ENCODE data around the gene TMEM132C.

The TMEM132C gene

DNA sequence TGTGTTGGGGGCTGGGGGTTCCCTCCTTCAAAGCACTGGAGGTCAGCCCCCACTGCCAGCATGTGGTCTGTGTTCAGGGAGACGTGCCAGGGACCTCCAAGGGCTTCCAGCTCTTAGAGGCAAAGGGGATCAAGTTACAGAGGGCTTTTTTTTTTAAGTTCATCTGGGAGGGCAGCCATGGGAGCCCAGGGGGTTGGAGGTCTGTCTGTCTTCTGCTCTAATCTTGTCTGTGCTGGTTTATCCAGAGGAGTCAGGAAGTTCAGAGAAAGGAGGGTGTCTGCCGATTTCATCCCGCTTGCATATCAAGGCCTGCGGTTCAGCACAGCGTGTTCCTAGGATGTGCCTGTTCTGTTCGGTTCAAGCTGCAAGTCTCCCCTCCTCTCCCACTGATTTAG, 72.2 kb downstream of the TMEM132C start:
- no peak for DNase-seq (ENCODE audit: low spot score)

DNA sequence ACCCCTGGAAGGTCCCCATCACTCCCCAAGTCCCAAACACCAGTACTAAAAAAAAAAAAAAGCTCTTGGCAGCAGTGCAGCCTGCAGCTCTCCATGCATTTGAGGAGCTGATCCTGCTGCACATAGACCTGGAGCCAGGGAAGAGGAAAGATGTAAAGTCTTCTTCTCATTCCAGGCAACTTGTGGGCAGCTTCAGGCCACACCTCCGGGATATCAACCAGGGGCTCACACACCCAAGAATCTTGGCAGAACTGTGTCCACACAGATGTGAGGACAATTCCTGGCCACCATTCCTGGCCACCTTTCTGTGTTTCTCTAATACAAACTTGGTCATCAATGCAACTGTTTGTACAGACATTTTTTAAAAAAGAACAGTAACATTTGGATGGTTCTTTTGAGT, 72.7 kb downstream of the TMEM132C start:
- no peak for DNase-seq (ENCODE audit: low spot score)

DNA sequence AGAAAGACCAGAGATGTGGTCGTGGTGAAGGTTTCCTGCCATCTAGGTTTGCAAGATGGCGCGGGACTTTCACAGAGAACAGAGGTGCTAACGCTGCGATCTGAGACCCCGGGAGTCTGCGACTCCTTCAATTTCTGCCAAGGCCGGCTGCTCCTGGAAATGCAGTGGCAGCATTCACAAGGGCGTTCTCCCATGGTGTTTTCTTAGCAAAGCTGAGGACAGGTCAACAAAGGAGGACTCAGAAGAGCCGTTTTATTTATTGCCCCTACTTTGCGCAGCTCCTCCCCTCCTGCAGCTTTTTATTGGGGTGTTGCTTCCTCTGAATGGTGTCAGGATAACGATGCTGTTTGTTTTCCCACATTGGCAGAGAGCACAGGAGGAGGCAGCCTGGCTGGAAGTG, 86.3 kb downstream of the TMEM132C start:
- DNase-seq (ENCODE audit: low spot score): no peak

DNA sequence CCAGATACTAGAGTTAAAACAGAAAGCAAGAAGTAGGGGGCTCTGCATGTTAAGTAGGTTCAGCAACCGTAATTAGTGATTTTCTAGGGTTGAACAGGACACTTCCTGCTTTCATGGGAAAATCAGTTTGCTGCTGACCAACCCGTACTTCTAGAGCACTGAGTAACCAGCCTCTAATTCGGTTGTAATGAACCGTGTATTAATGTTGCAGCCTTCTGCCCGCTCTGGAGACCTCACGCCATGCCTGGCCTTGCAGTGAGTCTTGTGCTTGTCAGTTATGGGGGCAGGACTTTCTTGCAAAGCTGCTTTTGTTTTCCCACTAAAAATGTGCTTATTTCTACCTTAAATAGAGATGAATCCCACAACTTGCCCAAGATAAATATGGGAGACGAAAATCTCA, 89.6 kb downstream of the TMEM132C start:
- no peak for DNase-seq (ENCODE audit: low spot score)

DNA sequence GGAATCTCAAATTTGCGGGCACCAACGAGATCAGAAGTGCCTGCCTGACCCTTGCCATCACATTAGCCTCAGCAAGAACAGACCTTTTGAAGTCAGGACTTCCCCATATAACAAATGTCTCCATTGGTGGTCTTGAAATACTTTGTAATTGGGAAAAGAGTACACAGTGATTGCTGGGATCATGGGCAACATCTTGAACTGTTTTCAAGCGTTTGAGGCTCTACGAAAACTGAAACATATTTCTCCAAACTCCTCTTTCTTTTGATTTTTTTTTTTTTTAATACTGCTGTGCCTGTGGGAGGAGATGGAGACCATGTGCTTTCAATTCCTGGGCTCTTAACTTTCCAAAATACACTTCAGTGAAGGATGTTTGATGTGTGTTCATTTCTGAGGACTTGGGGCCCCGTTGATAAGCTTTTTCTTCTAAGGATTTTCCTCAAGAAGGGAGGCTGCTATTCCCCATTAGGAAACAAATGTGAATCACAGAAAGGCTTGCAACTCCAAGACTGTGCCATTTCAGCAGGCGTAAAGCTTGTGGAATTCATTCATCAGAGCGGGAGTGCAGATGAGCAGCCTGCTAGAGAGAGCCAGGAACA, 94.5 kb downstream of the TMEM132C start:
- no peak for DNase-seq (ENCODE audit: low spot score)

DNA sequence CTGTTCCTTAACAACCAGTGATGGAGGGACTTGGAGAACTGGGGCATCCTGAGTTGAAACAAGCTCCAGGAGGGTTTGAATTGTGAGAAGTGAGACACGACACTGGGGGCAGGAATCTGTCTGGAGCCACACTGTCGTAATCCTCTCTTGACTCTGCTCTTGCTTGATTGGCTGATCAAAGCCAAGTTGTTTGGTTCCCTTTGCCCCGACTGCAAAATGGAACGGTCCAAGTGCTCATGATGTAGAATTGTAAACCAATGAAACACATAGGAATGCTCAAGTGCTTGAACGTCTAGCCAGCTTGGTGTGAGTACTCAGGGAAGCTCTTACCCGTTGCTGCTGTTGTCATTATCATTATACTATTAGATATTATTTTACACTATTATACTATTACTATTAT, 98.1 kb downstream of the TMEM132C start:
- no peak for DNase-seq (ENCODE audit: low spot score)

DNA sequence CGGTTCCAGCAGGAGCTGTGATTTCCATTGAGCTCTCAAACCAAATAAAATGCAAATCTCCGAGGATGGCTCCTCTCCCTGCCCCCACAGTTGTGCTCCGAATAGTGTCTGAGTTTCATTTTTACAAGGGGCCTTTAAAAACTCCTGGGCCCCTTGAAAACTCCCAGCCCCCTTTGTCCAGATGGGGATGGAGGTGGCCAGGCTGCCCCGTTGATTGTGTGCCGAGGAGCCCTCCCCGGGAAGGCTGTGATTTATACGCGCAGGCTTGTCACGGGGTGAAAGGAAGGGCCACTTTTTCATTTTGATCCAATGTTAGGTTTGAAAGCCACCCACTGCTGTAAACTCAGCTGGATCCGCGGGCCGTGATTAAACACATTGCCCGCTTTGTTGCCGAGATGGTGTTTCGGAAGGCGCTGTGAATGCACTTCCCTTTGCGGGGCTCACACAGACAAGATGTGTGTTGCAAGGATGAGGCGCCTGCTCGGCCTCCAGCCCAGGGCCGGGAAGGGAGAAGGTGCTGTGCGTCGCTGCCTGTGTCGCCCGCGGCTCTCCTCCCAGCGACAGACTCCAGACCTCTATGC, 98.8 kb downstream of the TMEM132C start:
- no peak for DNase-seq (ENCODE audit: low spot score)

DNA sequence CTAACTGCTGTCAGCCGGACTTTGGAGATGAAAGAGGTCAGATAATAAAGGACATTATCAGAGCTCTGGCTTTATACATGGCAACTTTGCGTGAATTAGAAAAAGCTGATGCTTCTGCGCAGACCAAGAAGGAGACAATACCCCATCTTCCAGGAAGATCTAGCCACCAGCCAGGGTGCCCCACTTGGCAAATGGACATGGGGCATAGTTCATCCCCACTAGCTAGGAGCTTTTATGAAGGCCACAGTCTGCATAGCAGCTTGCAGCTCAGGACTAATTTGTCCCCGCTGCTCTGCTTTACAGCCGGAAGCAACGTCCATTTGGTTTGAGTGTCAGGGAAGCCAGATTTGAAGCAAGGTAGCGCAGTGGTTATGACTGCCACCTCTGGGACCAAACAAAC, 101.0 kb downstream of the TMEM132C start:
- no peak for DNase-seq (ENCODE audit: low spot score)

DNA sequence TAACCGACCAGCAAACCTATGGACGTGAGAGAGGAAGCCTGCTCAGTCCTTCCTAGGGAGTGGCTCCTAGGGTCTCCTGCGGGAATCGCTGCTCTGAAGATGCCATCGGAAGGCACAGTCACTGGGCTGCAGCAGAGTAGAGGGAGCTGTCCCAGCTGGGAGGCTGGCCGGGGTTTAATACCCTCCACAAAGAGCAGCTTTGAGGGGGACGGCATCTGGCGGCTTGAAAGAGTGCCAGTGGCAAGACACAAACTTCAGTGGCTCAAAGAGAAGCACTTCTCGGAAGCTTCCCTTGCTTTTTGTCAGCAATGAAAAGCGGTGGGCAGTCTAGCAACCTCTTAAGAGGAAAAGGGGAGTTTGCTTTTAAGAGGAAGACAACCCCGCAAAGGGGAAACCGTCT, 114.6 kb downstream of the TMEM132C start:
- DNase-seq (ENCODE audit: low spot score): no peak

DNA sequence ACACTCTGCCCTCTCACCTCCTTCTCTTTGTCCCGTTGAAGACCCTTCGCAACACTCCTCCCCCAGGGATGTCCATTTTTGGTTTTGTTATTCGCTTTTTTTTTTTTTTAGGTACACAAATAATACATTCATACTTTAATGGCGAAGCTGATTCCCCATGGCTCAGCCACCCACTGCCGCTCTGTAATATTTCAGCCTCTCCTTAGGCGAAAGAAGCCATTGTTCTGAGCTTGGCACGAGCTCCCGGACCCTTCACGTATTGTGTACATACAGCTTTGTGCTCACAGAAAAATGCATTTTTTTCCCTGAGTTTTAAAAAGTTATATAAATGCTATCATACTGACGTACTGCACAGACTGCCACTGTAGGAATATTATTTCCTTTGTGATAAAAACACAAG, 115.0 kb downstream of the TMEM132C start:
- DNase-seq (ENCODE audit: low spot score): no peak

DNA sequence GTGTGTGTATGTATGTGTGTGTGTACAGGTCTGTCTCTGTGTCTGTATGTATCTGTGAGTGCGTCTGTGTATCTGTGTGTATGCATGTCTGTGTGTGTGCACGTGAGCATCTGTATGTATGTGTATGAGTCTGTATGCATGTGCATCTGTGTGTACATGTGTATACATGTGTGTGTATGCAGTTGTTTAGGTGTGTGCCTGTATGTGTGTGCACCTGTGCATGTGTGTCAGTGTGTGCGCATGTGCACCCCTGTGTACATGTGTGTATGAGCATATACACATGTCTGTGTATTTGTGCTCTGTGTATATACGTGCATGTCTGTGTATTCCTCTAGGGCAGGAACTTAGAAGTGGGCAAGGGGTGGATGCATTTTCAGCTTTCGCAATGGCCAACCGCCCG, 116.0 kb downstream of the TMEM132C start:
- DNase-seq (ENCODE audit: low spot score): no peak

DNA sequence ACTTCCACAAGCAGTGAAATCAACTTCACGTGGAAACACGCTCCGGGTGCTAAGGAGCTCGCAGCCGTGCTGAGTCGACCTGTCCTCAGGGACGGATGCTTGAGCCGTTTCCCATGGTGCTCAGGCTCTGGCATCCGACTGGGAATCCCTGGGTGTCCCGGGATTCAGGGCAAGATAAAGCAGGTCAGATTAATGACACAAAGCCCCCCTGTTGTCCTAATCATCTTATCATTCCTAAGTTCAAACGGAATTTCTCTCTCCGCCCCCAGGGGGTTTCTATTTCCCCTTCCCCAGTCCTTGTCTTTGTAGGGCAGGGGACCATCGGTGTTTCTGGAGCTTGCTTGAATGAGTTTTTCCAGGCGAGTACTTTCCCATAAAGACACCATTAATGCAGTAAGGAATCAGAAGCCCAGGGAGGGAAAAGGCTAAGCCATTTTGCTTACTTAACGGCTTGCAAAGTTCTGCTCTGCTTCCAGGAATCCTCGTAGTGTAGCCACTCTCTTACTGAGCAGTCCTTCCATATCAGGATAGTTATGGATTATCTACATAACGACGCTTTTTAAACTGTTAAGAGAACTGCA, 116.5 kb downstream of the TMEM132C start:
- no peak for DNase-seq (ENCODE audit: low spot score)

DNA sequence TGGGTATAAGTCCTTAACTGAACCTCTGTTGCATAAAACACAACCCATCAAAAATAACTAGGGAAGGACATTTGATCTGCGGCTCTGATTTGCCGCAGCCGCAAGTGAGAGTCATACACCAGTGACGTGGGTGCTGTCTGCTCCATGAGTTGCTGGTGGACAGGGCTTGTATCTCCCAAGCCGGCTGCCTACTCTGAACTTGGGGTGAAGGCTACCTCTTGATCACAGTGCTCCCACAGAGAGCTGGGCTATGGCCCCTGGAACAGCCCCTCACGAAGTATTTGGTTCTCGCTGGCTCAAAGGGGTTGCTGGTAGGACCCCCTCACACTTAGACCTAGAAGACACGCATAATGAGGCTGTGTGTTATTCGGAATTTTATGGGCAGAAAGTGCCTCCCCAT, 118.8 kb downstream of the TMEM132C start:
- DNase-seq (ENCODE audit: low spot score): no peak

DNA sequence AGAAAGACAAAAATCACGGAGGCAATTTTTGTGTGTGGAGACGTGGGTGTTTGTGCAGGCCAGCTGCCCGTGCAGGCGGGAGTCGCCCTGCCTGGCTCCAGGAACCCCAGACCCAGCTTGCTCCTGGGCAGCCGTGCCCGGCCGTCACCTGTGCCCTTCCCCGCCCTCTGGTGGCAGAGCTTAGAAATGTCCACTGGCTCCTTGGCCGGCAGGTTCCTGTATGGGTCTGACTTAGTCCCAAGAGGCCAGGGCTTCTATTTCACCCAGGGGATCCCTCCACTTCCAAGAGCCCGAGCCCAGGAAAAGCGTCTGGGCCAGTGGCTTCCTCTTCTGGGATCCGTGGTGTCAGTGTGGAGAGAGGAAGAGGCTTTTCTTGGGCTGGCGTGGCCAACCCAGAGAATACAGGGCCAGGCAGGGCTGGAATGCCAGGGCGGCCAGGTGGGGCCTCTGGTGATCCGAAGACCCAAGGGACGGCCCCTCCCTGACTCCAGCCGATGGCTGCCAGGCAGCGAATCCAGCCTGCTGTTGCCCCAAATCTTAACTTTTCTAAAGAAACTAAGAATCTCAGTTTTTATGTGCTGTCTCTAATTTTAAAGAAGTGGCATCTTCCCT, 120.9 kb downstream of the TMEM132C start:
- DNase-seq (ENCODE audit: low spot score): peak; percentile 25

DNA sequence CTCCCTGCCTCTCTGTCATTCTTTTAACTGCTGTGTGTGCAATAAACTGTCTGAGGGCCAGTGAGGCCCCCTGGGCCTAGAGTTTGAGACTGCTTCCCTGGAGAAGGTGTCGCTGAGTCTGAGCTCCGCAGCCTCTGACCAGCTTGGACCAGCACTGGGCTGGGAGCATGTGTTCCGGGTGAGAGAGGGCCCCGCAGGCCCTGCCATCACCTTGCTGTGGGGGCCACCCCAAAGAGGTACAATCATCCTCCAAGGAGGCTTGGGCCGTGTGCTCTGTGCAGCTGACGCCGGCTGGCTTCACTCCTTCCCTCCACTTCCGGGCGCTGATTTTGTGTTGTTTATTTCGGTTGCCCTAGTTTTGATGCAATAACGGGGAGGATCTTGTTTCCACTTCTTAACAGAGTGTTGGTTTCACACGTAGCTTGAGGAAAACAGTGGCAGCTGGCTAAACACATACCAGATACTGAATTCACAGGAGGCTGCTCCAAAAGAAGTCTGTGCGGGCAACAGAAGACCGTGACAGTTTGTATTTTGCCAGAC, 121.6 kb downstream of the TMEM132C start:
- DNase-seq (ENCODE audit: low spot score): no peak

DNA sequence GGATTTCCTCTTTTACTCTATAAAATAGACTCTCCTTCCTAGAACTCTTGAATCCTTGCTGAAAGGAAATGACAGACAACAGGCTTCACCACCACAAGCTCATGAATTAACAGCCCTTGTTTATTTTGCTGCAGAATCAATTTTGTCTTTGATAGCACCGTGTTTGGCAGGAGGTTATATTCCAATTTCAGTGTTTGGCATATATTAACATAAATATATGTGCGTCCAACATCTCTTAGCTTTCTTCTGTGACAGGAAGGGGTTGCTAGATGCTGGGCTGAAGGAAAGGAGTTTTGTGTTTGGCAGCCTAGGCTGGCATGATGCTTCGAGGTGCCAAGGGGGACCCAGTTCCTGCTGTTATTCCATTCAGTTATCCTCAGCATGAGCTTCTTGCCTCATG, 126.4 kb downstream of the TMEM132C start:
- no peak for DNase-seq (ENCODE audit: low spot score)

DNA sequence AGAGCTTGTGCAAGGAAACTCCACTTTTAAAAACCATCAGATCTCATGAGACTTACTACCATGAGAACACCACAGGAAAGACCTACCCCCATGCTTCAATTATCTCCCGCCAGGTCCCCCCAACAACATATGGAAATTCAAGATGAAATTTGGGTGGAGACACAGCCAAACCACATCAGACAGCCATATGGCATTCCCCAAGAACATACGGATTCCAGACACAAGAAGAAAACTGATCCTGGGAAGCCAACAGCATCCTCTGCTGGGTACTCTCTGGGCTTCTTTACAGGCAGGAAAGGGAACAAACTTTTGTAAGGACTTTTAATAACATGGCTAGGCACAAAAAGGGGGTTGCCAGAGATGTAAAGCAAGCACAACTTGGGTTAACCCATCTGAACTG, 127.2 kb downstream of the TMEM132C start:
- DNase-seq (ENCODE audit: low spot score): no peak

DNA sequence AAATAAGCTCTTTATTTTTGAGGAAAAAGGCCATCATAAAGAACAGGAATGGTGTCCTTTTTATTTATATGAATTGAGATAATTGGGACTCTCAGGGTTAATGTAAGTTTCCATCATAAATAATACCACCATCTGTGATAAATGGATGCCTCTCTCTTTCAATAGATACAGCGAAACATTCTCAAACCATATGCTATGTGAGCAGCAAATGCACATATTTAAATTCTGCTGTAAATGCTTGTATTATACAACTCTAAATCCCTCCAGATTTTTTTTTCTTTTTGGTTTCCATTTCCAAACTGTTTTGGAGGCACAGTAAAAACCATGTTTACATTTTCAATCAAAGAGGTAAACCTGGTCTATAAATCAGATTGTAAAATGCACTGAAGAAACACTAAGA, 132.3 kb downstream of the TMEM132C start:
- no peak for DNase-seq (ENCODE audit: low spot score)

DNA sequence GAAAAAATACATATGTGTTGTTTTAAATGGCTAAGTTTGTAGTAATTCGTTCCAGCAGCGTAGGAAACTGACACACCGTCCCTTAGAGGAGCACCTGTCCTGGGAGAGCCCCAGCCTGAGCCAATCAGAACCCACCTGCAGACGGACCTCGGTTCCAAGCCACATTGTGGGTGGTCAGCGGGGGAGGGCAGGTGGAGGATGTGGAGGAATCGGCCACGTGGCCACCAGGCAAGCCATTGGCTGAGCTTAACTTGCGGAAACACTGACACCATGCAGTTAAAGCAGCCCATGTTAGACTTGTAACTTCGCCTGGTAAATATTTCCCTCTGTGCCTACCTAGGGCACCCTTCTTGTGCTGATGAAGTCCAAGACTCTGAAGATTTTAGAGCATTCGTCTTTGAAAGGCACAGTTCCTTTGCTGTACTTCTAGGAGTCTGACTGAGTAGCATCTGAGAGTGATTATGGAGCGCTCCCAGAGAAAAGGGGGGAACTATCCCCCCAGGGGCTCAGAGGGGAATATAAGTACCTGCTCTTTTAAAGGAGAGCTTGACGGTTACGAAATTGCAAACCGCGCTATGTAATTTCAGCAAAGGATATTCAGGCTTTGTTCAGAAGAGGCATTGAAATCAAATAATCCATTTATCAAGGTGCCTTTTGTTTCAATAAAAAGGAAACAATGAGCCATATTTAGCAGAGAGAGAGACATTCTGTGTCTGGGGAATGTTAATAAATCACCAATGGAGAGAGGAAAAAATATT, 135.7 kb downstream of the TMEM132C start:
- DNase-seq (ENCODE audit: low spot score): no peak

DNA sequence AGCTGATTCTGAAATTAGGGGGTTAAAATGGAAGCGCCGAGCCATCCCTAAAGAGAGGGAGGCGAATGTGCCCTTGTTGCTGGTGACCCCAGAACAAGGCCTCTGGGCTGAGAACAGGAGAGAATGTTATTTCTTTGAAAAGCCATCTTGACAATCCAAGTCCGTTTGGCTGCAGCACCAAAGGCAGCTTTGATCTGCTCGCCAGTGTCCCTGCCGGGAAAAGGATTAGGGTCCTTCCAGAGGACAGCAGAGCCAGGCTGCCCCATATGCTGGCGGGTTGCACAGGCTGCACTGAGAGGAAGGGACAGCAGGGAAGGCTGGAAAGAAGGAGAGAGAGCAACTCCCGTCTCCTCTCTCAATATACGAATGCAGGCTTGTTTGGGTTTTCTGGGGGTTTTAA, 141.7 kb downstream of the TMEM132C start:
- no peak for DNase-seq (ENCODE audit: low spot score)

DNA sequence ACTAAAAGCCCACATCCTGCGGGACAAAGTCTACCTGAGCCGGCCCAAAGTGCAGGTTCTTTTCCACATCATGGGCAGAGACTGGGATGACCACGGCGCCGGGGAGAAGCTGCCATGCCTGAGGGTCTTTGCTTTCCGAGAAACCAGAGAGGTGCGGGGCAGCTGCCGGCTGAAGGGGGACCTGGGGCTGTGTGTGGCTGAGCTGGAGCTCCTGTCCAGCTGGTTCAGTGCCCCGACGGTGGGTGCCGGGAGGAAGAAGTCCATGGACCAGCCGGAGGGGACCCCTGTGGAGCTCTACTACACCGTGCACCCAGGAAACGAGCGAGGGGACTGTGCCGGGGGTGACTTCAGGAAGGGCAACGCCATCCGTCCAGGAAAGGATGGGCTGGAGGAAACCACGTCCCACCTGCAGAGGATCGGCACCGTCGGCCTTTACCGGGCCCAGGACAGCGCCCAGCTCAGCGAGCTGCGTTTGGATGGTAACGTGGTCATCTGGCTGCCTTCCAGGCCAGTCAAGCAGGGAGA, 148.1 kb downstream of the TMEM132C start:
- no peak for DNase-seq (ENCODE audit: low spot score)

DNA sequence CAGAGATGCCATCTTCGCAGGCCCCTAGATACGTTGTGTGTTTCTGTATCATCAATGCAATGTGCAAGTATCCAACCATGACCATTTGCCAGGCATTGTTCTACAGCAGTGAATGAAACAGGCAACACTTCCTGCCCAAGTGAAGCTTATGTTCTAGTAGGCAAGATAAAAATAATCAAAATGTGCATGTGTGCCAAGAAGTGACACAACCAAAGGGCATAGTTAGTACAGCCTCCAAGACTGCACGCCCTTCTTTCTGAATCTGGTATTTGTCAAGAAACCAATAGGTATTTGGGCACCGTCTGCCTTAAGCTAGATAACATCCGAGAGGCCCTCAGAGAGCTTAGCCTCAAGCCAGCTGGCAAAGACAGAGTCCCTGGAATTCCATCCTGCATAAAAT, 152.0 kb downstream of the TMEM132C start:
- no peak for DNase-seq (ENCODE audit: low spot score)

All from activated CD4-positive, alpha-beta T cell treated with anti-CD3 and anti-CD28 coated beads, Interleukin-2, Interleukin-4, amounts not matched to agents 100 ng/mL and 50 ng/mL, durations not matched to agents 16 hours and 8 hours (primary cell).